NCI-H1694 (cell line): ENCODE data around the gene PDE3A.

ENCODE experiments used
- DNase-seq: peaks from one replicate; lab custom pipeline; 2025; lab: John Stamatoyannopoulos, UW

Gene PDE3A

DNA sequence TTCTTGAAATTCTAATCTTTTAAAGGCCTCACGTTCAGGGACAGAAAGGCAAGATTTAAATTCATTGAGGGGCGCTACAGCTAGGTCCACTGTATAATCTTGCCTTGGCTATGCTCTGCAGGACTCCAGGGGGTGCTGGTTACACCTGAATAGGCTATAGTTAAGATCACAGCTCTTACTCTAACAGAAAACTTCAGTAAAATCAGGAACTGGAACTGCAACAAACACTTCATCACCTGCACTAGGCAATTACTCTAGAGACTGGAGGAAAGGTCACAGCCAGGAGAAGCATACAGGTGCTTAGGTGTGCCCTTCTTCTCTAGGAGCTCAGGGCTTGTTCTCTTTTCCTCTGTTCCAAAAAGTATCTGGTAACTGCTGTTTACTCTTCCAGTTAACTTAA, 347.7 kb downstream of the PDE3A start:
- DNase-seq: no peak

DNA sequence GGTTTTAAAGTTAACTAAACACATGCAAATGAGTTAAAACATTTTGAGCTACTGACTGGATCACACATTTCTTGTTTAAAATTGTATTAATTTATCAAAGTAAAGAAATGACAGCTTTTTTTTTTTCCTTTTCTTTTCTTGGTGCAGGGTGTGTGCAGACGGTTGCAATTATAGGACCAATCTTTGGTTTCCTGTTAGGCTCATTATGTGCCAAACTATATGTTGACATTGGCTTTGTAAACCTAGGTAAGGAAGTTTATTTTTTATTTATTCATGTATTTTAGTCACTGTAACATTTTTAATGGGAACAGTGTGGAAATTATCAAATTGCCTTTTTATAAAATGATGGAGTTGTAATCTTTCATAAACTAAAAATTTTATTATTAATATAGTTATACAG, 348.6 kb downstream of the PDE3A start:
- DNase-seq: no peak

DNA sequence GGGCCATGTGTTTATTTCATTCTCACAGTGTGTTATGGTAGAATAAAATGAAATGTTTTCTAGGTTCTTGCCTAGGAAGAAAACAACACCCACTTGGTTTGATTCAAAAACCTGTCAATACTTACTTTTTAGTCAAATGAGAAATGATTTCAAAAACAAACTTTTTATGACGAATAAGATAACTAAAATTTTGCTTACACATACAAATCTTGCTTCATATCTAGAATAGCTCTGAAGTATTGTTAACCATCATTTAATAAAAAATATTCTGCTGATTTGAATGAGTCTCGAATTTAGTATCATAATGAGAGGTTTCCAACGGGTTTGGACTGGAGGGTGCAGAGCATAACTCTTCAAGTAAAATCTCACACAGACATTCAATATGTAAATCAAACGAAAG, 350.0 kb downstream of the PDE3A start:
- no peak for DNase-seq

DNA sequence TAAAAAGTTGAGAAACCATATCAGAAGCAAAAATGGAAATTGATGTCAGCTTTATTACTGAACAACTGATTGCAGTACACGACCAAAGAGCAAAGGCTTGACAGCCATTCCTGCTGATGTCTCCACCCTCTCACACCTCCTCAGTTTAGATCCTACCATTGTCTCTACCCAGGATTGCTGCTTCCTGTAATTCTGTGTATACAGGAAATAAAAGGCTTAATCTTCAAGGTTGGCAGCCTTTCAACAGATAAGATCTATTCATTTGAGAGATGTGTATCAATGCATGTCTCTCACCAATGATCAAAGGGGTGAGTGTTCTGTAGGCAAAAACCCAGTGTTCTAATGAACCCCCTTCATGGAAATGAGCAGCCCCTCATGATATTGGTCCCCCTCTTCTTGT, 353.8 kb downstream of the PDE3A start:
- no peak for DNase-seq

DNA sequence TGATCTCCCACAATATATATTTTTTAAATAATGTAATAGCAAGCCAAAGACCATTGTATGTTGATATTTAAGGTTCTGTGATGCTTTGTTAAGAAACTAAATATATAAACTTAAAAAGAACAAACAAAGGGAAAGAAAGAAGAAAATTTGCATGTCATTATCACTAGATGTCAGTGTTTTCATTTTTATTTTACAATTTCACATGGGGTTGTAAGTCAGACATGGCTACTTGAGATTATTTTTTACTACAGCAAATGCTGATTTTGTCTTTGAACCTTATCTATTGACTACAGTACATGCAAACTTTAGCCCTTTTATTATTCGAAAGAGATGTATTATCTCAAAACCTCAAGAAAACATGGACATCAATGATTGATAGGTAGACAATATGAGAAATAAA, 362.9 kb downstream of the PDE3A start:
- DNase-seq: no peak
